NT2/D1 (cell line): Measurements from ENCODE around the gene UBE2E1.

ENCODE experiments used
- SUZ12 ChIP-seq: IDR thresholded peaks from 2 replicates; pipeline ENCODE4 v1.6.1; 2011; ENCODE audit not compliant: insufficient read length, insufficient read depth; ENCODE audit errors: extremely low read depth
- YY1 ChIP-seq: IDR thresholded peaks from 2 replicates; pipeline ENCODE4 v1.6.1; 2011; ENCODE audit not compliant: insufficient read length, insufficient read depth
- ZNF274 ChIP-seq: IDR thresholded peaks from 2 replicates; pipeline ENCODE4 v1.6.1; 2011; ENCODE audit warnings: mild to moderate bottlenecking, low read depth, low read length

- TF ChIP-seq ZNF274 (no peak), YY1 (no peak), SUZ12 (no peak)
Observed at GRCh38 chr3:23816721-23817120, 11.0 kb downstream of the UBE2E1 start.
